Osteoblast (primary cell): ENCODE results near the gene TMEM106C. TPM values are rescaled to one million over a fixed set of nuclear protein-coding genes. Genes with fewer than 3 reads are reported as not detected.

ENCODE experiments used
- DNase-seq: peaks from one replicate; pipeline ENCODE4 v3.0.0; 2011; ENCODE audit warnings: low spot score, mixed read lengths; ENCODE audit not compliant: insufficient read length; ENCODE audit errors: missing footprints
- H2AFZ ChIP-seq: 2 replicates; pipeline ENCODE4 v1.6.0; 2011; ENCODE audit warnings: mild to moderate bottlenecking, low read length
- H3K27ac ChIP-seq: 2 replicates; pipeline ENCODE4 v1.5.1; 2011; ENCODE audit warnings: mild to moderate bottlenecking, low read depth, low read length, moderate library complexity
- H3K27me3 ChIP-seq: 2 replicates; pipeline ENCODE4 v1.6.0; 2012; ENCODE audit warnings: mild to moderate bottlenecking, control low read depth, inconsistent platforms, low read length, moderate library complexity; ENCODE audit not compliant: insufficient read depth
- H3K36me3 ChIP-seq: 2 replicates; pipeline ENCODE4 v1.5.1; 2011; ENCODE audit warnings: mild to moderate bottlenecking, low read length, control low read depth, moderate library complexity; ENCODE audit not compliant: insufficient read depth
- H3K4me1 ChIP-seq: 2 replicates; pipeline ENCODE4 v1.5.1; 2011; ENCODE audit warnings: mild to moderate bottlenecking, low read length, control low read depth, moderate library complexity; ENCODE audit not compliant: insufficient read depth
- H3K4me2 ChIP-seq: 2 replicates; pipeline ENCODE4 v1.6.0; 2011; ENCODE audit warnings: mild to moderate bottlenecking, low read length; ENCODE audit not compliant: insufficient read depth
- H3K4me3 ChIP-seq: fragments of 200-600 bp; sonication (generic); 3 replicates; pipeline ENCODE4 v1.5.1; 2012; ENCODE audit warnings: mild to moderate bottlenecking, low read length, inconsistent platforms; ENCODE audit not compliant: insufficient read depth
- H3K79me2 ChIP-seq: 2 replicates; pipeline ENCODE4 v1.6.0; 2012; ENCODE audit warnings: mild to moderate bottlenecking, low read length, control low read depth, inconsistent platforms; ENCODE audit not compliant: insufficient read depth
- H3K9me3 ChIP-seq: 2 replicates; pipeline ENCODE4 v1.5.1; 2011; ENCODE audit warnings: low read depth, low read length, control low read depth
- H4K20me1 ChIP-seq: 2 replicates; pipeline ENCODE4 v1.6.0; 2012; ENCODE audit warnings: mild to moderate bottlenecking, low read length, control low read depth; ENCODE audit not compliant: insufficient read depth
- CTCF ChIP-seq: IDR thresholded peaks from 2 replicates; pipeline ENCODE4 v1.5.1; 2011; ENCODE audit warnings: mild to moderate bottlenecking, low read depth, low read length, moderate library complexity; ENCODE audit errors: extremely low read depth
- total RNA-seq: library from RNA; depleted of rRNA; stranded (reverse); fragments of >200 nt; gene quantifications from 2 replicates; pipeline ENCODE4 v1.2.3, GENCODE V29; 2012

TMEM106C gene
- total RNA-seq, 1 donor = 57.5 TPM

GRCh38 chr12:48012070-48012469 lies 48.7 kb downstream of the TMEM106C start:
- Histone ChIP-seq H4K20me1 (no peaks in the 10 kb centered on the region), H3K27ac (no peak overlapping the region), H3K27me3 (peaks cover 72% of the 10 kb centered on the region), H3K9me3 (no peaks in the 10 kb centered on the region), H2AFZ (no peak overlapping the region), H3K36me3 (no peaks in the 10 kb centered on the region), H3K4me3 (no peak overlapping the region), H3K79me2 (no peaks in the 10 kb centered on the region), H3K4me2 (no peak overlapping the region), H3K4me1 (no peaks in the 10 kb centered on the region)
- TF ChIP-seq CTCF = no peak
- no peak for DNase-seq

DNA sequence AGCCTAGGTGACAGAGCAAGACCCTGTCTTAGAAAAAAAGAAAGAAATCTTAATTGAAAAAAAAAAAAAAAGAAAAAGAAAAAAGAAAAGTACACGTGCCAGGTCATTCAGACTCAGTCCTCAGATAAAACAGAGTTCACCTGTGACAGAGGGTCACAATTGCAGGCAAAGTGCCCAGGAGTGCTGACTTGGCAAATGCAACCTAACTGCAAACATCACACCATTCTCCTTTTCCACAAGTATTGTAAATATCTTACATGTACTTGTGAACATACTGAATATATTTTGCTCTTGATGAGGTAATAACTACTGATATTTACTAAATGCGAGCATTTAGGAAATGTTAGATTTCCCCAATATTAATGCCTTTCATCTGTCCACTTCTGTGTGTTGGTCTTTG lies 49.9 kb downstream of the TMEM106C start:
- peaks cover 74% of the 10 kb centered on the region for H3K27me3 ChIP-seq
- H3K4me1 ChIP-seq = no peaks in the 10 kb centered on the region
- no peak overlapping the region for H3K27ac ChIP-seq
- no peak overlapping the region for H3K4me2 ChIP-seq
- H3K9me3 ChIP-seq = no peaks in the 10 kb centered on the region
- H3K79me2 ChIP-seq = no peaks in the 10 kb centered on the region
- H2AFZ ChIP-seq = no peak overlapping the region
- no peaks in the 10 kb centered on the region for H3K36me3 ChIP-seq
- no peak for DNase-seq
- no peaks in the 10 kb centered on the region for H4K20me1 ChIP-seq
- no peak for TF ChIP-seq CTCF
- no peak overlapping the region for H3K4me3 ChIP-seq

DNA sequence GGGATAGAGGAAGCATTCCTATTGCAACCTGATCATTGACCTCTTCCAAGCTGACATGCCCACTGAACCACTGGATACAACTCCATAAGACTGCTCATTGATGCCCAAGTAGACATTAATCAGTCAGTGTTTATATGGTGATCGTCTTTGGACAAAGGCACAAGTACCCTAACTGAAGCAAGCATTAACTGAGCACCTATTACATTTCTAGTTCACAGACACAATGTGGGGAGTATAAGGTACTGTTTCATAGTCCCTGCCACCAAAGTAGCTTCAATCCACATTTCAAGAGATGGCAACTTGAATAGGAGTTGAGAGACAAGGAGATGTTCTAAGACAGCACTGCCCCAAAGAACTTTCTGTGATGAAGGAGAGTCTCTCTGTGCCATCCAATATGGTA lies 51.7 kb downstream of the TMEM106C start:
- H3K4me1 ChIP-seq = no peaks in the 10 kb centered on the region
- no peaks in the 10 kb centered on the region for H3K9me3 ChIP-seq
- H3K27ac ChIP-seq = no peak overlapping the region
- H4K20me1 ChIP-seq = no peaks in the 10 kb centered on the region
- no peak for DNase-seq
- H3K36me3 ChIP-seq = no peaks in the 10 kb centered on the region
- H3K4me3 ChIP-seq = no peak overlapping the region
- H3K4me2 ChIP-seq = no peak overlapping the region
- peaks cover 75% of the 10 kb centered on the region for H3K27me3 ChIP-seq
- no peak overlapping the region for H2AFZ ChIP-seq
- no peaks in the 10 kb centered on the region for H3K79me2 ChIP-seq
- no peak for TF ChIP-seq CTCF

DNA sequence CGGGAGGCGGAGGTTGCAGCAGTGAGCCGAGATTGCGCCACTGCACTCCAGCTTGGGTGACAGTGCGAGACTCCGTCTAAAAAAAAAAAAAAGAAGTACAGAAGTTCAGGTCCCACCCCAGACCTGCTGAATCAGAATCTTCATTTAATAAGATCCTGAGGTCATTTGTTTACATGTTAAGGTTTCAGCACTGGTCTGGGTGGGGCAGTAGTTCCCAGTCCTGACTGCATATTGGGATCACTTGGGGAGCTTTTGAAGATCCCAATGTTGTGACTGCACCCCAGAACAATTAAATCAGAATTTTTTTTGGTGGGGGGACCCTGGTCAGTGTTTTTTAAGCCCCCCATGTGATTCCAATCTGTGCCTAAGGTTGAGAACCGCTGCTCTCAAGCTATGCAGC lies 52.6 kb downstream of the TMEM106C start:
- H3K27ac ChIP-seq = no peak overlapping the region
- peaks cover 76% of the 10 kb centered on the region for H3K27me3 ChIP-seq
- H3K4me3 ChIP-seq = no peak overlapping the region
- H4K20me1 ChIP-seq = no peaks in the 10 kb centered on the region
- H3K4me2 ChIP-seq = no peak overlapping the region
- H3K4me1 ChIP-seq = no peaks in the 10 kb centered on the region
- TF ChIP-seq CTCF = no peak
- no peaks in the 10 kb centered on the region for H3K36me3 ChIP-seq
- no peak overlapping the region for H2AFZ ChIP-seq
- no peaks in the 10 kb centered on the region for H3K9me3 ChIP-seq
- no peak for DNase-seq
- H3K79me2 ChIP-seq = no peaks in the 10 kb centered on the region
